Dedifferentiated amniotic fluid mesenchymal stem cell (primary cell): Measurements from ENCODE around the gene PHF2.

Source experiments
- DNase-seq: peaks from one replicate; pipeline ENCODE4 v3.0.0-alpha.2; 2016; ENCODE audit errors: extremely low spot score

The PHF2 gene

DNA sequence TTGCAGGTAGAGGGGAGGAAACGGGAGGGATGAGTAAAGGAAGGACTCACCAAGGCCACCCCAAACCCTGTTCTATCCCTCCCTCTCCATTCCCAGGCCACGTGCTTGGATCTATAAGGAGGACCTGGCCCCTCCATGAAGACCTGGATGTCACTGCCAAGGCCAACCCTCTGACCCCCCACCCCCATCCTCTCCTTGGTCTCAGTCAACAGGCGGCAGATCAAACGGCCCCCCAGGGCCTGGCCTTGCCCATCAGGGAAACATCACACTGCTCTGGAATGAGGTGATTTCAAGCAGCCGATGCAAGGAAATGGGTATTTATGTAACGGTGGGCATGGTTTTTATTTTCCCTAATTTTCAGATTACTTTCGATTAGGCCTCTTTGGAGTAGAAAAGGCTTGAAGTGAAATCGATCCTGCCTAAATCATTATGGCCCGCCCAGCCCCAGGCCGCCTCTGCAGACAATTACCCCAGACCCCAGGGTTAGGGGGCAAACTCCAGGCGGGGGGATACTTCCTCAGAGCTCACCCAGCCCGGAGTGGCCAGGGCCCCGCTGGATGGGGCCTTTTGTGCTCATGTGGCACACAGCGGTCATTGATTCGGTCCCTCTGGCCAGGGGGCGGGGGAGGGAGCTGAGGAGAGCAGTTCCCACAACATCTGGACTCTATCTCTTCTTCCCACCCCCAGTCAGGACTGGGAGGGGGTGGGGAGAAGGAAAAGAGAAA lies 125.3 kb downstream of the PHF2 start:
- DNase-seq, result no peak

DNA sequence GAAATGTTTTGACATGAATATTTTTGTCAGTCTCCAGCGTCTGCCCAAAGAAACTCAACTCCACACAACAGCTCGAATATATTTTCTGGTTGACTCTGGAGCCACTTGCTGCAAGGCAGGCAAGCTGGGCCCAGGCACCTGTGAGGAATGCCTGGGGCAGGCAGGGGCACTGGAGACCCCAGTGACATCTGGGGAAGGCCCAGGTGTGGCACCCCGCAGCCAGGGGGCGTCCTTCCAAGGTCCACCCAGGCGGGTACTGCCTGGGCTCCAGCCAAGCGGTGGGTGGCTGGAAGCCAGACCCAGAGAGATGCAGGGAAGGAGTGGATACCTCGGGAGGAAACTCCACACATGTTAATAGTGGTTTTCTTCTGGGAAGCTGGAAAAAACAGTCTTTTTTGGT lies 125.9 kb downstream of the PHF2 start:
- DNase-seq, result no peak

DNA sequence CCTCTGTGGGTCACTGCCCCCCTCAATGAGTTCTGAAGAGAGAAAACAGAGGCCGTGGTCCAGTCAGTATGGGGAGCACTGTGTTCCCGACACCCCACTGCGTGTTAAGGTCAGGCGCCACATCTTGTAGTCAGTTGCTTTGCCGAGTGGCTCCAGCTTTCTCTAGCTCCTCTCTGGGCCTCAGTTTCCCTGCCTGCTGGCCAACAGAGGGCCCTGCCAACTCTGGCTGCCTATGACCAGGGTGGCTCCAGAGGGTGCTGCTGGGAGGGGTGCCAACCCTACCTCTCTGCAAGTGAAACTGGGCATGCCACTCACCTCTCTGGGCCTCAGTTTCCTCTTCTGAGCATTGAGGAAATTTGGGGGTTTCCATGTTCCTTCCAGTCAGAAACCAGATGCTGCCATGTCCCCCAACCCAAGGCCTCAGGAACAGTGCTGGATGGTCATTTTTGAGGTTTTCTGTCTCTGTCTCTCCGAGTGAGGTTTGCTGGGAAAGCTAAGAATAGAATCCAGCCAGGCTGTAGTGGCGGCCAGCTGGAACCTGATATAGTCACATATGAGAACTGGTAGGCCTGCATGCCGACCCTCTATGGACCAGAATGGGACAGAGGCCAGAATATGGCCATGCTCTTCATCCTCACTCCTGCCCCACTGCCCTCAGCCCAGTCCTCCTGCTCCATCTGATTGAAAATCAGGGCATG lies 132.1 kb downstream of the PHF2 start:
- no peak for DNase-seq

DNA sequence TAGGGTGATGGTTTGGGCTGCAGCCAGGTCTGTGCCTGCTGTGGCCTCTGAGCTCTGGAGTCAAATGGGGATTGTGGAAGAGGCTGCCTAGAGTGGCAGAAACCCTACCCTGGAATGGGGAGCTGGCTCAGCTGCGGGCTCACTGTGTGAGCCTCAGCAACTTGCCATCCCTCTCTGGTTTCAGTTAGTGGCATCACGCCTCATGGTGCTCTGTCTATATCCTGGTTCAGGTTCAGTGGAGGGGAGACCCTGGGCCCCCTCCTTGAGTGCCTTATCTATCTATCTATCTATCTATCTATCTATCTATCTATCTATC lies 132.6 kb downstream of the PHF2 start:
- no peak for DNase-seq

DNA sequence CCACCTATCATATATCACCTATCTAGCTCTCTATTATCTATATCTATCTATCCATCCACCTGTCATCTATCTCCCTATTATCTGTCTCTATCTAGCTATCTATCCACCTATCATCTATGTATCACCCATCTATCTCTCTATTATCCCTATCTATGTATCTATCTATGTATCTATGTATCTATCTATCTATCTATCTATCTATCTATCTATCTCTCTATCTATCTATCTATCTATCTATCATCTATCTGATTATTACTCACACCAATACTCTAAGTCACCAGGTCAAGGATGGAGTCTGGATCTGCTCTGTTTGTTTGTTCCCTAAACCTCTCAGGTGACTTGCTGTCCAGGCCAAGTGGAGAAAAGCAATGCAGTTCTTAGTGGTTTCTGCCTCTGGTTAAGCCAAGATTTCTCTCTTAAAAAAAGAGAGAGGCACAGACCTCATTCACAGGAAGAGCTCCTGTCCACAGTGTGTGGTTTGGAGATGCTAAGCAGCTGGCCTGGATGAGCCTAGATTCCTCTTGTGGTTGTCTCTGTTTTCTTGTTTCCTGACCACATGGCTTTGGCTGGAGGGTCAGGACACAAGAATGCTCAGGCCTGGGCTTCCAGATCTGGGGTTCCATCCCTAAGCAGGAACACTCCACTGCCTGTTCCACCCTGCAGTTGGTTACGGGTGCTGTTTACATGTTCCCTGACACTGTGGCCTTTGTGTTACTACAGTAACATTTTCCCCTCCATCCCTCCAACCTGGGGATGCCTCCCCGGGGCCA lies 133.4 kb downstream of the PHF2 start:
- no peak for DNase-seq

DNA sequence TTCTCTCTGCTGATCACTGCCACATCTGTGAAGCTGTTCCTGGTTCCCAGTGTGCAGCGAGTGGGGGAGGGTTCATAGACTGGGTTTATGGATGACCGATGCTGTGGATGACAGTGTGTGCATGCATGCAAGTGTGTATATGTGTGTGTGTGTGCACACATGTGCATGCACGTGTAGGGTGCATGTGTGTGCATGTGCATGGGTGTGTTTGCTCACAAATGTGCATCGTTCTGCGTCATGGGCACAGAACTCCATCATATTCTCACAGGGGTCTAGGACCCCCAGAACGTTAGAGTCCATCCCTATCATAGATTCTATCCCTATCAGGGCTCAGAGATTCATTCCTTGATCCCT lies 134.0 kb downstream of the PHF2 start:
- no peak for DNase-seq

DNA sequence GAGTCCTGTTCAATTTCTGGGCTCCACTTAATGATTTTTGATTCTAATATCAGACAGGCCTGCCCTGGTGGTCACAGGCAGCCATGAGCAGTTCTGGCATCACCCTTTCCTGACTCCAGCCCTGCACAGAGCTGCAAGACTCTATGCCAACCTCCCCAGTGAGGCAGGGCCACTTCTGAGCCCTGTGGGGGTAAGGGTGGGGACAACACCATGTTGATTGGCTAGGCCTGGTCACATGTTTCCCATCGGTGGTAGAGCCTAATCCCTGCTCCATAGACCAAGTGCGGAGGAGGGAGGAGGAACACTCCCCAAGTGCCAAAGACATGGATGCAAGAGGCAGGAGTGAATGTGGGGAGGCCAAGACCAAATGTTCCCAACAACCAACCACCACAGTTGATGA lies 134.6 kb downstream of the PHF2 start:
- DNase-seq, result no peak

DNA sequence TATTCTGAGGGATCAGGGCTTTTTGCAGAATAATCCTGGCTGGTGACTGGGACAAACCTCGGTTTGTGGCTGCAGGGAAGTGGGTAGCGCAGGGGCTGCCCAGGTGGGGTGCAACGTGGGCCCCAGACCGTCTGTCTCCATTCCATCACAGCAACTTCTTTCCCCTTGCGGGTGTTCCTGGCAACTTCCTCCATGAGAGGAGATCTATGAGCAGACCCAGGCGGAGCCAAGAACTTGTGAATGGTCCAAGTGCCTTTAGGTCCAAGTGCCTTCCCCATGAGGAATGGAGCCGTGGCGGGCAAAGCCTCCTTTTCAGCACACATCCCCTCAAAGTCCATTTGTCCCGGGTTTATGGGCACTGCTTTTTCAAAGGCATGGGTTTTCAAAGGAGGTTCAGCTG lies 136.5 kb downstream of the PHF2 start:
- DNase-seq, result no peak

DNA sequence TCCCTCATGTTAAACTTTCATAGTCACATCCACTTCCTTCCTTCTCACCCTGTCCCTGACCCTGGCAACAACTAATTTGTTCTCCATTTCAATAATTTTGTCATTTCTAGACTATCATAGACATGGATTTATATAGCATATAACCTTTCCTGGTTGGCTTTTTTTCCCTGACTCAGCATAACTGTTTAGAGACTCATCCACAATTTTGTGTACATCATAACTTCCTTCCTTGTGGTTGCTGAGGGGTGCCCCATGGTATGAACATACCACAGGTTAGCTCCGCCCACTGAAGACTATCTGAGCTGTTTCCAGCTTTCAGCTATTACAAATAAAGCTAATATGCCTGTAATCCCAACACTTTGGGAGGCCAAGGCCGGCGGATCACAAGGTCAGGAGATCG lies 137.3 kb downstream of the PHF2 start:
- DNase-seq, result no peak

DNA sequence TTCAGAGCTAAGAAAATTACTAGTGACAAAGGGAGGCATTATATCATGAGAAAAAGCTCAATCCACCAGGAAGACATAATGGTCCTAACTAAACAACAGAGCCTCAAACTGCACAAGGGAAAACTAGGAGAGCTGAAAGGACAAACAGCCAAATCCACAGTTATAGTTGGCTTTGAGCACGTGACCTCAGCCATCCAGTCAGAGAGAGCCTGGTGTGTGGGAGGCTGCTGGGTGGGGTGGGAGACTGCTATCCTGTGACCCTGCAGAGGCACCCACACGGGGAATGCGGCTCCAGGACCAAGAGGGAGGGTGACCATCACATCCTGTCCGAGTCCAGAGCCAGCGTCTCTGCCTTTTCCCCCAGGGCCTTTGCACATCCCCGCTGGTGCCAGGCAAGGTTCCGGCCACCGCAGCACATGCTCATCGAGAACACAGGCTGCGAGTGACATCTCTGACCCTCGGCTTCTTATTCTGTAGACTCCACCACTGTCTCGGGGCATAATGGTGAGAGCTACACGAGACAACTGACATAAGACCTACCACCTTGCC lies 145.1 kb downstream of the PHF2 start:
- DNase-seq, result no peak

DNA sequence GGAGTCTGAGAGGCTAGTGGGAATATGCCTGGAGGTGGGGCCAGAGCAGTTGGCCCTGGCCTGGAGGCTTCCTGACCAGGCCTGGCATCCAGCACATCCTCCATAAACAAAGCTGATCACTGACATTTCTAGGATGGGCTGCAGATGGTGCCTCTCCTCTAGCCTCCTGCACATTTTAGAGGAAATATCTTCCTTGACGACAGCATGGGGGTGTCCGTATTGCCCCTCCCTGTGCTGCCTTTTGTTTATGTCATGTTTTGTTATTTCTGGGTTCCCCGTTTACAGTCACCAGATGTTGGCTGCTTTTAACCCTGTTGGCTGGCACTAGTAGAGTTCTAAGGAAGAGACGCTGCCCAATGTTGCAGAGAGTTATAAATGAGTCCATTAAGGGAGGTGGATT lies 148.5 kb downstream of the PHF2 start:
- no peak for DNase-seq

DNA sequence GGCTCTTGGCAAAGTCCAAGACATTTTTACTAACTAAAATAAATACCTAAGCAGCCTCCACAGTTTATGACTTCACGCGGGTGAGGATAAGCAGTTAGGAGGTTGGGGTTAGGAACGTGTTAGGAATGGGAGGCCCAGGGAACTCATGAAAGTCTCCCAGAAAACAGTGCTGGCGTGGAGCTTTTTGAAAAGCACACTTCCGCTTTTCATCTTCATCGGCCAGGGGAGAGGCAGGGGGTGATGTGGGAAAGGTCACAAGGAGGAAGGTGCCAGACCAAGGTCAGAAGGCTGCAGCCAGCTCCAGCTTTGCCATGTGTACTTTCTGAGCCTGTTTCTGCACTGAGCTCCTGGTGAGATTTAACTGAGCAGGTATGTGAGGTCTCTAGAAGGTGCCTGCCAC lies 149.0 kb downstream of the PHF2 start:
- no peak for DNase-seq

DNA sequence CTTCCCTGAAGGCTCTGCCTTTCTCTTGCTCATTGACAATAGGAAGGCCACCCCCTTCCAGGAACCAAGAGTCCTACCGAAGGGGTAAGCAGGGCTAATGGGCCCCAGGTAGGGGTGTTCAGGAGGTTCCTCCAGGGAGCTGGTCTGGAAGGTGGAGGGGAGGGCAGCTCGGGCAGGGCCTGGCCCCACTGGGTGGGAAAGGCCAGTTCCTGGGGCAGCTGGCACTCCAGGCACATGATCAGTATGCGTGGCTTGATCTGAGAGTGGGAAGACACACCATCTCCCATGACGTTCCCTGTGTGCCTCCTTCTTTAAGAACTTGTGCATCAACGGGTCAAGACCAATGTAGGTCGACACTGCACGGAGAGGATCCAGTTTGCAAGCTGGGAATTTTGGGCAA lies 149.8 kb downstream of the PHF2 start:
- DNase-seq, result no peak
